Astrocyte (in vitro differentiated cells and primary cell): ENCODE data around the gene SGCE. TPM values are rescaled to one million over a fixed set of nuclear protein-coding genes. Genes with fewer than 3 reads are reported as not detected.

ENCODE experiments used
- DNase-seq: peaks from one replicate; pipeline ENCODE4 v3.0.0-alpha.2; 2010; ENCODE audit warnings: low read depth
- FAIRE-seq: peaks from 2 replicates; lab custom pipeline; 2011; peaks lifted over from hg19 to GRCh38; lab: Jason Lieb, UNC
- H2AFZ ChIP-seq: 2 replicates; pipeline ENCODE4 v1.6.0; 2012; ENCODE audit warnings: low read depth, low read length, inconsistent platforms
- H3K27ac ChIP-seq: 2 replicates; pipeline ENCODE4 v1.5.1; 2011; ENCODE audit warnings: low read depth, low read length, inconsistent platforms
- H3K27me3 ChIP-seq: 2 replicates; pipeline ENCODE4 v1.6.0; 2011; ENCODE audit warnings: low read length, inconsistent platforms; ENCODE audit not compliant: insufficient read depth
- H3K36me3 ChIP-seq: 2 replicates; pipeline ENCODE4 v1.5.1; 2011; ENCODE audit warnings: low read length, inconsistent platforms; ENCODE audit not compliant: insufficient read depth
- H3K4me1 ChIP-seq: 2 replicates; pipeline ENCODE4 v1.5.1; 2011; ENCODE audit warnings: low read length, inconsistent platforms; ENCODE audit not compliant: insufficient read depth
- H3K4me2 ChIP-seq: 2 replicates; pipeline ENCODE4 v1.6.0; 2012; ENCODE audit warnings: low read length, inconsistent platforms
- H3K4me3 ChIP-seq: 2 replicates; pipeline ENCODE4 v1.5.1; 2011; ENCODE audit warnings: low read depth, mild to moderate bottlenecking, low read length, inconsistent platforms; ENCODE audit not compliant: insufficient read depth
- H3K79me2 ChIP-seq: 2 replicates; pipeline ENCODE4 v1.6.0; 2012; ENCODE audit warnings: mild to moderate bottlenecking, low read length, inconsistent platforms; ENCODE audit not compliant: insufficient read depth
- H3K9ac ChIP-seq: 2 replicates; pipeline ENCODE4 v1.6.0; 2012; ENCODE audit warnings: mild to moderate bottlenecking, low read length, inconsistent platforms
- H3K9me3 ChIP-seq: 2 replicates; pipeline ENCODE4 v1.5.1; 2012; ENCODE audit warnings: low read depth, mild to moderate bottlenecking, low read length, inconsistent platforms; ENCODE audit not compliant: insufficient read depth
- H4K20me1 ChIP-seq: 2 replicates; pipeline ENCODE4 v1.6.0; 2012; ENCODE audit warnings: low read length, inconsistent platforms; ENCODE audit not compliant: insufficient read depth
- H3K27ac Mint-ChIP-seq: one replicate; pipeline ENCODE4 v1.8.0; 2021; ENCODE audit warnings: mild to moderate bottlenecking, mixed read lengths; ENCODE audit not compliant: unreplicated experiment
- H3K27me3 Mint-ChIP-seq: one replicate; pipeline ENCODE4 v1.8.0; 2021; ENCODE audit warnings: low read depth, mixed read lengths; ENCODE audit not compliant: unreplicated experiment
- H3K36me3 Mint-ChIP-seq: one replicate; pipeline ENCODE4 v1.8.0; 2021; ENCODE audit warnings: low read depth, mixed read lengths; ENCODE audit not compliant: unreplicated experiment
- H3K4me1 Mint-ChIP-seq: one replicate; pipeline ENCODE4 v1.8.0; 2021; ENCODE audit warnings: low read depth, mixed read lengths; ENCODE audit not compliant: unreplicated experiment
- H3K4me3 Mint-ChIP-seq: one replicate; pipeline ENCODE4 v1.8.0; 2021; ENCODE audit warnings: mild to moderate bottlenecking, moderate library complexity, mixed read lengths; ENCODE audit not compliant: unreplicated experiment
- H3K9me3 Mint-ChIP-seq: one replicate; pipeline ENCODE4 v1.8.0; 2021; ENCODE audit warnings: mild to moderate bottlenecking, mixed read lengths; ENCODE audit not compliant: unreplicated experiment
- EZH2 ChIP-seq: IDR thresholded peaks from 2 replicates; pipeline ENCODE4 v1.6.1; 2012; ENCODE audit warnings: mild to moderate bottlenecking, low read length, inconsistent platforms; ENCODE audit not compliant: insufficient read depth
- total RNA-seq: library from RNA; stranded (reverse); gene quantifications from 2 replicates; pipeline ENCODE4 v1.2.1, GENCODE V29; 2021
- TF ChIP-seq, protein P1 (sequence below): IDR thresholded peaks from 2 replicates; pipeline ENCODE4 v1.5.1; 2011; ENCODE audit warnings: low read depth, mild to moderate bottlenecking, inconsistent platforms, low read length, moderate library complexity; ENCODE audit not compliant: insufficient read depth

The SGCE gene
- total RNA-seq, 1 donor from 2014 or later, result 33.4 TPM

DNA sequence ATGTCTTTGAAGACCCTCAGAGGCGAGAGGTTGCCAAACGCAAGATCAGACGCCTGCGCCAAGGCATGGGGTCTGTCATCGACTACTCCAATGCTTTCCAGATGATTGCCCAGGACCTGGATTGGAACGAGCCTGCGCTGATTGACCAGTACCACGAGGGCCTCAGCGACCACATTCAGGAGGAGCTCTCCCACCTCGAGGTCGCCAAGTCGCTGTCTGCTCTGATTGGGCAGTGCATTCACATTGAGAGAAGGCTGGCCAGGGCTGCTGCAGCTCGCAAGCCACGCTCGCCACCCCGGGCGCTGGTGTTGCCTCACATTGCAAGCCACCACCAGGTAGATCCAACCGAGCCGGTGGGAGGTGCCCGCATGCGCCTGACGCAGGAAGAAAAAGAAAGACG, 8.1 kb upstream of the SGCE start:
- Histone ChIP-seq H3K4me1 (no peaks in the 10 kb centered on the region), H3K4me2 (no peak overlapping the region), H2AFZ (no peak overlapping the region), H3K27ac (no peak overlapping the region), H3K9ac (no peak overlapping the region), H4K20me1 (no peaks in the 10 kb centered on the region), H3K79me2 (no peaks in the 10 kb centered on the region), H3K9me3 (no peaks in the 10 kb centered on the region), H3K4me3 (no peak overlapping the region), H3K36me3 (no peaks in the 10 kb centered on the region), H3K27me3 (no peaks in the 10 kb centered on the region)
- Mint-ChIP-seq H3K27ac (peak overlapping the region; percentile 18), H3K4me3 (no peak overlapping the region), H3K36me3 (peaks cover 17% of the 10 kb centered on the region), H3K27me3 (no peaks in the 10 kb centered on the region), H3K4me1 (peaks cover 2% of the 10 kb centered on the region), H3K9me3 (peaks cover 14% of the 10 kb centered on the region)
- FAIRE-seq (no peak), DNase-seq (no peak)
- TF ChIP-seq EZH2, result no peak
- TF ChIP-seq, protein P1, sequence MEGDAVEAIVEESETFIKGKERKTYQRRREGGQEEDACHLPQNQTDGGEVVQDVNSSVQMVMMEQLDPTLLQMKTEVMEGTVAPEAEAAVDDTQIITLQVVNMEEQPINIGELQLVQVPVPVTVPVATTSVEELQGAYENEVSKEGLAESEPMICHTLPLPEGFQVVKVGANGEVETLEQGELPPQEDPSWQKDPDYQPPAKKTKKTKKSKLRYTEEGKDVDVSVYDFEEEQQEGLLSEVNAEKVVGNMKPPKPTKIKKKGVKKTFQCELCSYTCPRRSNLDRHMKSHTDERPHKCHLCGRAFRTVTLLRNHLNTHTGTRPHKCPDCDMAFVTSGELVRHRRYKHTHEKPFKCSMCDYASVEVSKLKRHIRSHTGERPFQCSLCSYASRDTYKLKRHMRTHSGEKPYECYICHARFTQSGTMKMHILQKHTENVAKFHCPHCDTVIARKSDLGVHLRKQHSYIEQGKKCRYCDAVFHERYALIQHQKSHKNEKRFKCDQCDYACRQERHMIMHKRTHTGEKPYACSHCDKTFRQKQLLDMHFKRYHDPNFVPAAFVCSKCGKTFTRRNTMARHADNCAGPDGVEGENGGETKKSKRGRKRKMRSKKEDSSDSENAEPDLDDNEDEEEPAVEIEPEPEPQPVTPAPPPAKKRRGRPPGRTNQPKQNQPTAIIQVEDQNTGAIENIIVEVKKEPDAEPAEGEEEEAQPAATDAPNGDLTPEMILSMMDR, result no peak

GRCh38 chr7:94662548-94662947, 6.6 kb upstream of the SGCE start:
- no peak for DNase-seq
- no peak overlapping the region for H3K27ac ChIP-seq
- H3K27ac Mint-ChIP-seq, result no peak overlapping the region
- no peaks in the 10 kb centered on the region for H3K9me3 ChIP-seq
- no peaks in the 10 kb centered on the region for H4K20me1 ChIP-seq
- no peak overlapping the region for H3K4me3 Mint-ChIP-seq
- no peaks in the 10 kb centered on the region for H3K4me1 ChIP-seq
- peaks cover 17% of the 10 kb centered on the region for H3K36me3 Mint-ChIP-seq
- peaks cover 2% of the 10 kb centered on the region for H3K4me1 Mint-ChIP-seq
- H2AFZ ChIP-seq, result no peak overlapping the region
- no peaks in the 10 kb centered on the region for H3K27me3 ChIP-seq
- no peaks in the 10 kb centered on the region for H3K36me3 ChIP-seq
- FAIRE-seq, result no peak
- H3K27me3 Mint-ChIP-seq, result no peaks in the 10 kb centered on the region
- H3K79me2 ChIP-seq, result no peaks in the 10 kb centered on the region
- no peak overlapping the region for H3K9ac ChIP-seq
- H3K9me3 Mint-ChIP-seq, result peaks cover 14% of the 10 kb centered on the region
- no peak overlapping the region for H3K4me2 ChIP-seq
- no peak overlapping the region for H3K4me3 ChIP-seq
- TF ChIP-seq, protein P1, result no peak
- TF ChIP-seq EZH2, result no peak

DNA sequence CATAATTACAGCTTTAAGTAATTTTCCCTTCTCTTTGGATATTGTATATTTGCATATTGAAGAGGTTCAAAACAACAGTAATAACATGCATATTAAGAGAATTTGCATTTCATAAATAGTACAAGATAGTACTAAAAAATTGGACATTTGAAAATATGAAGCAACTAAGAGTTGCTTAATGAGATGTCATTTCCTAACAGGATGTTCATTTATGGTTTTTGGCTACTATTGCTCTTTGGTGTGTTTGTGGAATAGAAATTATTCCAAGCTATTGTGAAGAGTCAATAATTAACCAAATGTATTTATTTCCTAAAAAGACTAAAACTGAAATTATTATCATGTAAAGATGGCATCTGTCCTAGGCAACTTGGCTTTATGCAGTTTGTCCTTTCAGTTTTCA, 4.1 kb upstream of the SGCE start:
- H3K36me3 Mint-ChIP-seq, result peaks cover 10% of the 10 kb centered on the region
- DNase-seq (no peak), FAIRE-seq (no peak)
- Histone ChIP-seq H3K36me3 (no peaks in the 10 kb centered on the region), H4K20me1 (no peaks in the 10 kb centered on the region), H3K27ac (no peak overlapping the region), H2AFZ (no peak overlapping the region), H3K9ac (no peak overlapping the region), H3K4me2 (no peak overlapping the region), H3K27me3 (no peaks in the 10 kb centered on the region), H3K79me2 (peaks cover 3% of the 10 kb centered on the region), H3K4me1 (no peaks in the 10 kb centered on the region), H3K4me3 (no peak overlapping the region), H3K9me3 (no peaks in the 10 kb centered on the region)
- TF ChIP-seq, protein P1, result no peak
- no peak for TF ChIP-seq EZH2
- no peak overlapping the region for H3K4me3 Mint-ChIP-seq
- no peak overlapping the region for H3K27ac Mint-ChIP-seq
- peaks cover 2% of the 10 kb centered on the region for H3K4me1 Mint-ChIP-seq
- H3K27me3 Mint-ChIP-seq, result no peaks in the 10 kb centered on the region
- H3K9me3 Mint-ChIP-seq, result peaks cover 7% of the 10 kb centered on the region
